HG02884 (cell line): ENCODE results near the gene NDUFS6.
"Not testable (repeated sequence)": the region's sequence is repeated elsewhere in the genome, so short reads cannot be mapped to it uniquely, and the experiment has no call there.

Source experiments
- ATAC-seq: cut with Tn5 transposase; IDR thresholded peaks from one replicate; pipeline ENCODE4 v1.9.1; 2021; ENCODE audit warnings: mild to moderate bottlenecking, moderate library complexity; ENCODE audit not compliant: unreplicated experiment

NDUFS6 gene

GRCh38 chr5:1796371-1797102 is 4.7 kb upstream of the NDUFS6 start:
- ATAC-seq: no peak

- no peak for ATAC-seq
These were observed 4.0 kb upstream of the NDUFS6 start for GRCh38 chr5:1797103-1797800.

- ATAC-seq: no peak
These were observed 3.4 kb upstream of the NDUFS6 start for GRCh38 chr5:1797855-1798254.

- not testable (repeated sequence) for ATAC-seq
These were observed 2.6 kb upstream of the NDUFS6 start for GRCh38 chr5:1798589-1798988.

- ATAC-seq: peak; percentile 19
These were observed 2.1 kb upstream of the NDUFS6 start for GRCh38 chr5:1799110-1799601.

GRCh38 chr5:1799602-1800471 is 1.4 kb upstream of the NDUFS6 start, which contains the start of gene MRPL36:
MRPL36 (minus strand) TSS chr5:1799837; CDS start chr5:1798935, 902 bp downstream.
- ATAC-seq: peak; percentile 38

- peak; percentile 39 for ATAC-seq
These were observed 560 bp upstream of the NDUFS6 start for GRCh38 chr5:1800472-1801221.

- no peak for ATAC-seq
These were observed 724 bp downstream of the NDUFS6 start for GRCh38 chr5:1801967-1802295.

- no peak for ATAC-seq
These were observed 2.0 kb downstream of the NDUFS6 start for GRCh38 chr5:1803192-1803591.

- ATAC-seq: no peak
These were observed 2.9 kb downstream of the NDUFS6 start for GRCh38 chr5:1804001-1804690.

- ATAC-seq: no peak
These were observed 4.1 kb downstream of the NDUFS6 start for GRCh38 chr5:1805326-1805725.

- ATAC-seq: no peak
These were observed 4.5 kb downstream of the NDUFS6 start for GRCh38 chr5:1805736-1806135.

- no peak for ATAC-seq
These were observed 5.0 kb downstream of the NDUFS6 start for GRCh38 chr5:1806199-1806598.

GRCh38 chr5:1806974-1807373 is 5.8 kb downstream of the NDUFS6 start:
- no peak for ATAC-seq

GRCh38 chr5:1807451-1808185 is 6.4 kb downstream of the NDUFS6 start:
- no peak for ATAC-seq

GRCh38 chr5:1808439-1808838 is 7.2 kb downstream of the NDUFS6 start:
- ATAC-seq: no peak

- no peak for ATAC-seq
These were observed 8.3 kb downstream of the NDUFS6 start for GRCh38 chr5:1809416-1810035.

GRCh38 chr5:1810581-1811101 is 9.4 kb downstream of the NDUFS6 start:
- no peak for ATAC-seq
